HG03159 (cell line): ENCODE measurements around the gene CBLL1.
A peak's percentile ranks its signal among the peaks of the same experiment; 100 is the strongest.

Experiments used
- ATAC-seq: cut with Tn5 transposase; IDR thresholded peaks from one replicate; pipeline ENCODE4 v1.9.1; 2021; ENCODE audit warnings: mild to moderate bottlenecking, moderate library complexity; ENCODE audit not compliant: unreplicated experiment

The CBLL1 gene, protein sequence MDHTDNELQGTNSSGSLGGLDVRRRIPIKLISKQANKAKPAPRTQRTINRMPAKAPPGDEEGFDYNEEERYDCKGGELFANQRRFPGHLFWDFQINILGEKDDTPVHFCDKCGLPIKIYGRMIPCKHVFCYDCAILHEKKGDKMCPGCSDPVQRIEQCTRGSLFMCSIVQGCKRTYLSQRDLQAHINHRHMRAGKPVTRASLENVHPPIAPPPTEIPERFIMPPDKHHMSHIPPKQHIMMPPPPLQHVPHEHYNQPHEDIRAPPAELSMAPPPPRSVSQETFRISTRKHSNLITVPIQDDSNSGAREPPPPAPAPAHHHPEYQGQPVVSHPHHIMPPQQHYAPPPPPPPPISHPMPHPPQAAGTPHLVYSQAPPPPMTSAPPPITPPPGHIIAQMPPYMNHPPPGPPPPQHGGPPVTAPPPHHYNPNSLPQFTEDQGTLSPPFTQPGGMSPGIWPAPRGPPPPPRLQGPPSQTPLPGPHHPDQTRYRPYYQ

GRCh38 chr7:107743567-107744344 lies at the start of gene CBLL1:
Gene CBLL1 (plus strand): TSS chr7:107744142. CDS start chr7:107744164, 22 bp downstream.
- peak; percentile 89 for ATAC-seq

GRCh38 chr7:107694386-107694785 lies 49.6 kb upstream of the CBLL1 start:
- ATAC-seq = no peak

DNA sequence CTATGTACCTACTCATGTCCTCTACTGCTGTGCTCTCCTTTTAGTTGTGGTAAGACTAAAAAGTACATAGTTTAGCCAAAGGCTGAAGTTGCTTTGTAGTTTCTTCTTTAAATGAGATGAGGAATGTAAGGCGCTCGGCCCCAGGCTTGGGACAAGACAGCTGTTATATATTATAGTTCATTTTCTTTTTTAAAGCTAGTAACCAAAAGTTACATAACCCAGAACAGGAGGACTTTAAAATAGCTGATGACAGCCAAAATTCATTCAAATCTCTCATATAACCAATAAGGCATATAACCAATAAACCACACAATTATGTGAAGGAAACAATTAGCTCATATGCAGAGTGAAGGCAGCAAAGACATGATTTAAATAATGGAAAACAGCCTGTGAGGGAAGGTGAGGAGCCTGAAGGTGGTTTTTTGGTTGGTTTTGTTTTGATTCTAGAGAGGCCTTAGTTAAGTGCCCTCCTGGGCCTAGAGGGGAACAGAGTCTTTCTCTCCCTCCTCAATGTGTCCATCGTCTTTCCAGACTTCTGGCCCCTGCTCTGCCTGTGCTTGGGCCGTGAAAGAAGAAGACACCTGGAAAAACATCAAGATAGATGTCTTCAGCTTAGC lies 47.5 kb upstream of the CBLL1 start:
- no peak for ATAC-seq

DNA sequence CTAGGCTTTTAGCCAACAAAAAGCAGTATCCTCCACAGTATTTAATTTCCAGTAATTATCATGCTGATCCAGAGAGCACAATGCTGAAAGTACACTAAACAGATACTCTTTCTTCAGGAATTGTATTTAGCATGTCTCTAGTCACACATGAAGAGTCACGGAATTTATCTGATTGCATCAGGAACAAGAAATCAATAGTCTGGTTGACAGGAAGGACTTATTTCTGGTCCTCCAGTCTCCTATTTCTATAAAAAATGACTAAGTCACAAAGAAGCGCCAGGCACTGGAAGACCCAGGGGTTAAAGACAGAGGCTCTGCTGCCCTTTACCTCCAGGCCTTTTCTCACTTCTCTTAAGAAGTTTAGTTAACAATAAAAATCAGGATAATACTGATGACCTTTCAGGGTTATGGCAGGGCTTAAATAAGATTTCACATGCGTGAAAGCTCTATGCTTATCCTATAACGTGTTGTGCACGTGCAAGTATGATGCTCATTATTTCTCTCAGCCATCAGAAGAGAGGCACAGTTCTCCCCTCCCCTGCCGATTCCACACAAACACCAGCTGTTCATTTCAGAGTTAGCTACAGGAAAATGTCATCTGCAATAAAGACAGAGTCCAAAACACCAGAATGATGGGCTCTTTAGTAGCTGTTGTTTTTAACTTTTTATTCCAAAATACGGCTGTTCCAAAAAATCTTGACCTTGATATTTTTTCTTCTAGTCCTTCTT lies 46.5 kb upstream of the CBLL1 start:
- no peak for ATAC-seq

- no peak for ATAC-seq
These were observed 43.4 kb upstream of the CBLL1 start for GRCh38 chr7:107700570-107700969.

DNA sequence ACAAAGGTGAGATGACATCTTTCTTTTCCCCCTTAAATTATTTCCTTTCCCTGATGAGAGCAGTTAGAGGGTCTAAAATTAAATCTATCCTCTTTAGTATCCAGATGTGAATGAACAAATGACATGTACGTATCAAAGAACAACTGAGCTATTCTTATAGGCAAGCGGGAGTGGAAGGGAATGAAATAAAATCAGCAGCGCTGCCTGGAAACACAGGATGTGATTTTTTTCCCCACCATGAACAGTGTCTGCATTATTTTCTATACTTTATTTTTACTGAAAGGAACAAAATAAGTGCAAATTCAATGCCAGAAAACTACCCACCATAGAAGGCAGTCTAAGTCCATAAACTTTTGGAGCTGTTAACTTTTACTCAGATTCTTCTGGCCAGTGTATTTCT lies 42.8 kb upstream of the CBLL1 start:
- no peak for ATAC-seq

DNA sequence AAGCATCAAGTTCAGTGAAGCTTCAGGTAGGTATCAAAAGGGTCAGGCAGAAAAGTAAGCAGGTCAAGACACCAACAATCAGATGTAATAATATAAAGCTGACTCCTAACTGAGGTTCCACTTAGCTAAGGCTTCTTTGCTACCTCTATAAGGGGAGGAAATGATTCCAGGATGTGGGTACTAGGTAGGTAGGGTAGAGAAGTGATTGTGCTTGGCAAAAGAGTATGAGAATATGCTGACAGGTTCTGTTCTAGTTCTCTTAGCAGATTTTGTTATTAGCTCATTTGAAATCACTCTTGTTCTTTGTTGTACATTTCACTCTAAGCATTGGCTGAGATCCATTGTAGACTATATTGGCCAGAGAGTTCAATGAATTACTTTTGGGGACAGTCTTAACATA lies 40.7 kb upstream of the CBLL1 start:
- no peak for ATAC-seq

DNA sequence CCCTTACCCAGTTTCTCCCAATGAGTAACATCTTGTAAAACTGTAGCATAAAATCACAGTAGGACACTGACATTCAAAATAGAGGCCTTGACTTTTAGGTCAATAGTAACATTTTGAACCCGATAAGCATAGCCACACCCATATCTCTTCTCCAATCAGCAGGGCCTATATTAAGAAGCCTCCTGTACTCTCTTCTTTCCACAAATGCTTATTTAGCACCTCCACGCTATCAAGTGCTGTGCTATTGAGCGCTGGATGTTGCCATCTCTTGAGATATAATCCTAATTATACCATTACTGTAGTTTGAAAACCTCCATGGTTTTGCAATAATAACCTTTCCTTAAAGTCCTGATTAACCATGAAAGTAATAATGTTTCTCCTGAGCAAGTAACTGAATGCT lies 40.1 kb upstream of the CBLL1 start:
- no peak for ATAC-seq

DNA sequence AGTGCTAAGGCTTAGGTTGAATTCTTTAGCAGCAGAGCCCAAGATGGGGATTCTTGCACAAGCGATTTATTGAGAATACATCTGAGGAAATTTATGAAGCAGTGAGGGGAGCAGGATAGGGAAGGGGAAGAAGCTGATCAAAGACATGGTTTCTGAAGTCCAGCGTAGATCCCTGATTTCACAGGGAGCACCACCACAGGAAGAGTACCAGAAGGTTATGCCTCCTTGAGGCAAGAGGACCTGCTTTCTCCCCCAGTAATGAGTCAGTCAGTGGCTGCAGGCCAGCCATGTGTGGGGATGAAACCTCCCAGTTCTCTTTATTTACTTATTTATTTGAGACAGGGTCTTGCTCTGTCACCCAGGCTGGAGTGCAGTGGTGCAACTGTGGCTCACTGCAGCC lies 35.0 kb upstream of the CBLL1 start:
- no peak for ATAC-seq

DNA sequence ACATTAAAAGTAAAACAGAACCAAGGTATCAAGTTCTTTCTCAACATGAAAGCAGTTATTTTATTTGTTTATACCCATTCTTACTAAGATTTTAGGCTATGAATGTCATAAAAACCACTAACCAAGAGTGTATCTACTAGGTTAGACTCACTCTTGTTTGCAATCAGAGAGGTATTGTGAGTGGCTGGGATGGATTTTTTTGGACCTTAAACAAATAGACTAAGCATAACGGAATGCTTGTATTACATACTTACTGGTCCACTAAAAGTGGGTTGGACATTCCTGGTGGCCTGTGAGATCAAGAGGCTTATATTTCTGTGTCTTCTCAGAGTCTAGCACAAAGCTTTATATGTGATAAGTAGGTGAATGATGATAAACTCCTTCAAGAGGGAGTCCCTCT lies 32.6 kb upstream of the CBLL1 start:
- ATAC-seq = no peak

DNA sequence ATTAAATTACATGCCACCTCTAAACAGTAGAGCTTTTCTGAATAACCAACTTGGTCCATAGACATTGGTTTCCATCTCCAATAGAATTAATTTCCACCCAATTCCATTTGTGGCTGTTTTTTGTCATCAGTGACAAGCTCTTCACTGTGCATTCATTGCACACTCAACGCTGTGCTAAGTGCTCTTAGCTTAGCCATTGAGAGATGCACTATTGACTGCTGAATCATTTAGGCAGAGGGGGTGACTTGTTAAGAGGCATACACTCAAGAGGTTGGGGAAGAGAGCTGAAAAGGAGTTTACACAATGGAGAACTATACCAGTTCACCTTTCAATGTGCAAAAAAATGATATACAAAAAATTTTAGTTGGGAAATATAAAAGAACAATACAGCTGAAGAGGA lies 31.9 kb upstream of the CBLL1 start:
- ATAC-seq = no peak

DNA sequence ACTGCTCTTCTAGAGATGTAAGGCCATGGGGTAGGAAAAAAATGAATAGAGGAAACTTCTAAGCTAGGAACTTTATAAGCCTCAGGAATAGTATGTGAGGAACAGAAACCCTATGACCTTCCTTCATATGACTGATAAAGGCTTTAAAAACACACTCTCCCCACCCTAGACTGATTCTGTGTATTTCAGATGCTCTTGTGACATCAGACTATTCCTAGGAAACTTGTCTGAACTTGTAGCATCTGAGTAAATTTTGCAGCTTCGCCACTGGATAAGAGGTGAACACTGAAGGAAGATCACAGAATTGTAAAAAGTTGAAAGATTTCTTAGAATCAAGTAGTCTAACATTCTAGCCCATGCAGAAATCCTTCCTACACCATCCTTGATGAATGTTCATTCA lies 31.0 kb upstream of the CBLL1 start:
- no peak for ATAC-seq

DNA sequence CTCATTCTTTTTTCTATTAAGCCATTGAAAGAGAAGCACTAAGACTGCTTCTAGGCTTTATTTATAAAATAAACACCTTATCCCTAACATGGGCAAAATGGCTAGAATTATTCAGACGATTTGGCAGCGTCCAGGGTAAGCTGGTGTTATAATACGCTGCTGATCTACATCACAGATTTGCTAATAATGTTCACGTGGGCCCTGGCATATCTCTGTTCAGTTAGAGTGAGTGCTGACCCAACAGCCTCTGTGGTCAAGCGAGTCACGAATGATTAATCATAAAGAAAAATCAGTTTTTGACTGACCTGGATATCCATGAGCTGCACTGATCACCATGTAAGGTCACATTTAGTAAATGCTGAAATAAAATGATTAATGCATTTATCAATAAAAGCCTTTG lies 28.4 kb upstream of the CBLL1 start:
- no peak for ATAC-seq

DNA sequence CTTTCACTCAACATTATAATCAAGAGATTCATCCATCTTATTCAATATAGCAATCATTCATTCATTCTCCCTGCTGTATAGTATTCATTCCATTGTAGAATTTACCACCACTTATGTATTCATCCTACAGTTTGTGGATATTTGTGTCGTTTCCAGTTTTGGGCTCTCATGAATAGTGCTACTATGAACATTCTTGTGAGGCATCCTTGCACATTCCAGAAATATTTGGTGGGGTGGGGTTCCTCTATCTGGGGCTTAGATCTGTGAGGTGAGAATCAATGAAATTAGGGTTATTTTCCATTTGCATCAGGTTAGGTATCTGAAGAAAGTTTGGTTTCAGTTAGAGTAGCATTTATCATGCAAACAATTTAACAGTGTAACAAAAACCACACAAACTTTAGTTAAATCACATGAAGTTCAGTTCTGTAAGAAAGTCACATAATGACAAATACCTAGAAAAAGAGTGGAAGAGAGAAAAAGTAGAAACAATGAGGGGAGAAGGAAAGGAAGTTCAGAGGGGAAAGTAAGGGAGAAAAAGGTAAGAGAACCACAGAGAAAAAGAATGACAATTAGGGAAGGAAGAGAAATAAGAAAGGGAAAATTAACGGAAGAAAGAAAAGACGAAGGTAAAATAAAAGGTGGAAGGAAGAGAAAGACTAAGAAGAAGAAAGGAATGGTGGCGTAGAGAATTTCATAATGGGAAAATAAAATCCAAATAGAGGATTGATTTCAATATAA lies 25.3 kb upstream of the CBLL1 start:
- no peak for ATAC-seq

GRCh38 chr7:107721286-107721685 lies 22.7 kb upstream of the CBLL1 start:
- ATAC-seq = no peak

- ATAC-seq = no peak
These were observed 20.7 kb upstream of the CBLL1 start for GRCh38 chr7:107723255-107723654.

- ATAC-seq = no peak
These were observed 18.7 kb upstream of the CBLL1 start for GRCh38 chr7:107725138-107725740.

GRCh38 chr7:107726356-107727130 lies 17.4 kb upstream of the CBLL1 start:
- ATAC-seq = no peak

DNA sequence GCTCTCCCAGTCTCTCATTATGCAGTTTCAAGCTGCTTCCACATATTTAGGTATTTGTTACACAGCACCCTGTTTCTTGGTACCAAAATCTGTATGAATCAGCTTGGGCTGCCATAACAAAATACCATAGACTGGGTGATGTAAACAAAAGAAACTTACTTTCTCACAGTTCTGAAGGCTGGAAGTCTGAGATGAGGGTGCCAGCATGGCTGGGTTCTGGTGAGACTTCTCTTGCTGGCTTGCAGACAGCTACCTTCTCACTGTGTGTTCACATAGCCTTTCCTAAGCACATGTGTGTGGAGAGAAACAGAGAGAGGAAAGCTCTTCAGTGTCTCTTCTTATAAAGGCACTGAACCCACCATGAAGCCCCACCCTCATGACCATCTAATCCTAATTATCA lies 15.7 kb upstream of the CBLL1 start:
- ATAC-seq = no peak
